GM20000 (cell line): ENCODE data around the gene PHLDB2.

Experiments
- DNase-seq: peaks from one replicate; pipeline ENCODE4 v3.0.0; 2012; ENCODE audit warnings: low spot score
- CTCF ChIP-seq: IDR thresholded peaks from 2 replicates; pipeline ENCODE4 v1.5.1; 2012; ENCODE audit warnings: mild to moderate bottlenecking, control low read depth; ENCODE audit errors: extremely low read depth, missing control alignments

The PHLDB2 gene

GRCh38 chr3:111848778-111849177 is 10.3 kb upstream of the PHLDB2 start:
- no peak for TF ChIP-seq CTCF
- DNase-seq: no peak

GRCh38 chr3:111850537-111850936 is 8.5 kb upstream of the PHLDB2 start:
- DNase-seq: no peak
- TF ChIP-seq CTCF: no peak

GRCh38 chr3:111851511-111851954 is 7.5 kb upstream of the PHLDB2 start:
- no peak for TF ChIP-seq CTCF
- DNase-seq: no peak

GRCh38 chr3:111852540-111852939 is 6.5 kb upstream of the PHLDB2 start:
- no peak for DNase-seq

GRCh38 chr3:111853068-111853467 is 6.0 kb upstream of the PHLDB2 start:
- no peak for DNase-seq
- no peak for TF ChIP-seq CTCF

More at GRCh38 chr3:111852540-111852939, 6.5 kb upstream of the PHLDB2 start:
- TF ChIP-seq CTCF: no peak

GRCh38 chr3:111854990-111855389 is 4.1 kb upstream of the PHLDB2 start:
- TF ChIP-seq CTCF: no peak
- DNase-seq: no peak

GRCh38 chr3:111856501-111856900 is 2.6 kb upstream of the PHLDB2 start:
- no peak for TF ChIP-seq CTCF
- DNase-seq: no peak
